Stimulated activated CD4-positive, alpha-beta T cell treated with anti-CD3 and anti-CD28 coated beads, Interleukin-1b, Interleukin-23, amount 100 ng/mL, for 4 hours (primary cell): ENCODE data around the gene CDC73.
"Not testable (repeated sequence)": the region's sequence is repeated elsewhere in the genome, so short reads cannot be mapped to it uniquely, and the experiment has no call there.

Experiments used
- DNase-seq, 2 donors: peaks; one replicate each; pipeline ENCODE4 v3.0.0-alpha.2; 2020; ENCODE audit warnings: low read depth in 2 of 2

CDC73 gene

GRCh38 chr1:193181985-193182384 lies 60.2 kb downstream of the CDC73 start:
- no peak for DNase-seq

GRCh38 chr1:193183019-193183627 lies 61.3 kb downstream of the CDC73 start:
- peak in 1 of 2 donors; percentile 24 for DNase-seq

- no peak for DNase-seq
Measured at GRCh38 chr1:193184776-193185175, 62.9 kb downstream of the CDC73 start.

- DNase-seq, result no peak
Measured at GRCh38 chr1:193185211-193185610, 63.4 kb downstream of the CDC73 start.

- no peak for DNase-seq
Measured at GRCh38 chr1:193185901-193186731, 64.3 kb downstream of the CDC73 start, which contains the start of gene B3GALT2. Gene B3GALT2 (minus strand): TSS chr1:193186613. CDS start chr1:193181562, 5,051 bp downstream.

GRCh38 chr1:193187114-193187513 lies 65.3 kb downstream of the CDC73 start:
- DNase-seq, result no peak

- not testable (repeated sequence) for DNase-seq
Measured at GRCh38 chr1:193188915-193189314, 67.1 kb downstream of the CDC73 start.

- no peak for DNase-seq
Measured at GRCh38 chr1:193189442-193190095, 67.7 kb downstream of the CDC73 start.

- no peak for DNase-seq
Measured at GRCh38 chr1:193190096-193190744, 68.4 kb downstream of the CDC73 start.

- DNase-seq, result no peak
Measured at GRCh38 chr1:193192586-193192985, 70.8 kb downstream of the CDC73 start.

GRCh38 chr1:193199940-193200339 lies 78.1 kb downstream of the CDC73 start:
- DNase-seq, result no peak

GRCh38 chr1:193201021-193201420 lies 79.2 kb downstream of the CDC73 start:
- no peak for DNase-seq

- no peak for DNase-seq
Measured at GRCh38 chr1:193210996-193211395, 89.2 kb downstream of the CDC73 start.

- no peak for DNase-seq
Measured at GRCh38 chr1:193211539-193211938, 89.7 kb downstream of the CDC73 start.

- no peak for DNase-seq
Measured at GRCh38 chr1:193212637-193213036, 90.8 kb downstream of the CDC73 start.

GRCh38 chr1:193213998-193214397 lies 92.2 kb downstream of the CDC73 start:
- no peak for DNase-seq

- DNase-seq, result no peak
Measured at GRCh38 chr1:193216920-193217319, 95.1 kb downstream of the CDC73 start.

- DNase-seq, result no peak
Measured at GRCh38 chr1:193219391-193219790, 97.6 kb downstream of the CDC73 start.

- no peak for DNase-seq
Measured at GRCh38 chr1:193221651-193222050, 99.8 kb downstream of the CDC73 start.

- no peak for DNase-seq
Measured at GRCh38 chr1:193222056-193222615, 100.3 kb downstream of the CDC73 start.

GRCh38 chr1:193229136-193229535 lies 107.3 kb downstream of the CDC73 start:
- DNase-seq, result no peak

- DNase-seq, result not testable (repeated sequence)
Measured at GRCh38 chr1:193231146-193231545, 109.3 kb downstream of the CDC73 start.
